ENCODE data around the gene TMEM42.

GRCh38 chr3:44910693-44911092 is 49.0 kb downstream of the TMEM42 start:
- TF ChIP-seq, protein P1, sequence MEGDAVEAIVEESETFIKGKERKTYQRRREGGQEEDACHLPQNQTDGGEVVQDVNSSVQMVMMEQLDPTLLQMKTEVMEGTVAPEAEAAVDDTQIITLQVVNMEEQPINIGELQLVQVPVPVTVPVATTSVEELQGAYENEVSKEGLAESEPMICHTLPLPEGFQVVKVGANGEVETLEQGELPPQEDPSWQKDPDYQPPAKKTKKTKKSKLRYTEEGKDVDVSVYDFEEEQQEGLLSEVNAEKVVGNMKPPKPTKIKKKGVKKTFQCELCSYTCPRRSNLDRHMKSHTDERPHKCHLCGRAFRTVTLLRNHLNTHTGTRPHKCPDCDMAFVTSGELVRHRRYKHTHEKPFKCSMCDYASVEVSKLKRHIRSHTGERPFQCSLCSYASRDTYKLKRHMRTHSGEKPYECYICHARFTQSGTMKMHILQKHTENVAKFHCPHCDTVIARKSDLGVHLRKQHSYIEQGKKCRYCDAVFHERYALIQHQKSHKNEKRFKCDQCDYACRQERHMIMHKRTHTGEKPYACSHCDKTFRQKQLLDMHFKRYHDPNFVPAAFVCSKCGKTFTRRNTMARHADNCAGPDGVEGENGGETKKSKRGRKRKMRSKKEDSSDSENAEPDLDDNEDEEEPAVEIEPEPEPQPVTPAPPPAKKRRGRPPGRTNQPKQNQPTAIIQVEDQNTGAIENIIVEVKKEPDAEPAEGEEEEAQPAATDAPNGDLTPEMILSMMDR (IDR thresholded peaks at IDR 0.05) = no peak
- no peak for TF ChIP-seq SIN3A (IDR thresholded peaks at IDR 0.05; ENCODE audit: borderline replicate concordance, low read depth, low read length)
- TF ChIP-seq GABPA (IDR thresholded peaks at IDR 0.05; ENCODE audit: low read depth) = no peak
- no peak for TF ChIP-seq NRF1 (IDR thresholded peaks at IDR 0.05; ENCODE audit: low read depth, low read length)
- TF ChIP-seq GATA2 (CRISPR knock-in tag; IDR thresholded peaks at IDR 0.05) = no peak
- TF ChIP-seq EP300 (IDR thresholded peaks at IDR 0.05; ENCODE audit: borderline replicate concordance in 1 of 2, low read depth in 1 of 2, low read length in 1 of 2) = no peak
- no peak for TF ChIP-seq JUND (IDR thresholded peaks at IDR 0.05)
- TF ChIP-seq REST (IDR thresholded peaks at IDR 0.05; ENCODE audit: low read depth, low read length) = no peak
